ENCODE measurements around the gene SNRPB. TPM values are rescaled to one million over a fixed set of nuclear protein-coding genes. Genes with fewer than 3 reads are reported as not detected.

SNRPB gene
- total RNA-seq, 1 experiment from 2014 or later: 349 TPM

GRCh38 chr20:2418388-2418787, 52.2 kb downstream of the SNRPB start:
- H3K79me2 ChIP-seq (ENCODE audit: low read depth): no peaks in the 10 kb centered on the region
- no peak overlapping the region for H3K4me3 ChIP-seq
- H3K4me2 ChIP-seq: no peak overlapping the region
- POLR2A ChIA-PET (ENCODE audit: unreplicated experiment): no interaction called here
- BruUV-seq (replicated peaks): no TSS peak
- no peak for TF ChIP-seq CTCF (conservative IDR thresholded peaks at IDR 0.05)
- TF ChIP-seq EZH2 (IDR thresholded peaks at IDR 0.05; ENCODE audit: low read depth): no peak
- no peaks in the 10 kb centered on the region for H3K9me2 ChIP-seq (ENCODE audit: insufficient read depth)
- intact Hi-C loops (cut with micrococcal nuclease; ENCODE audit: unreplicated experiment): no loop called here
- H3K27me3 ChIP-seq (ENCODE audit: insufficient read depth, low read depth): peaks cover 15% of the 10 kb centered on the region; the same call in 1 of the 2 replicates
- no peaks in the 10 kb centered on the region for H3K36me3 ChIP-seq (ENCODE audit: low read depth)
- H3K27ac ChIP-seq: no peak overlapping the region
- H2AFZ ChIP-seq: no peak overlapping the region
- CTCF ChIA-PET: no interaction called here
- H4K20me1 ChIP-seq (ENCODE audit: insufficient read depth): no peaks in the 10 kb centered on the region
- no peaks in the 10 kb centered on the region for H3F3A ChIP-seq (ENCODE audit: insufficient read depth, low read depth)
- H3K4me1 ChIP-seq (replicated peaks; ENCODE audit: insufficient read depth): no peaks in the 10 kb centered on the region
- DNase-seq: no peak
- H3K9me3 ChIP-seq (ENCODE audit: insufficient read depth, low read depth): no peaks in the 10 kb centered on the region

- H3K27me3 ChIP-seq (ENCODE audit: insufficient read depth, low read depth): peaks cover 9% of the 10 kb centered on the region; the same call in 1 of the 2 replicates
- no peak for TF ChIP-seq EZH2 (IDR thresholded peaks at IDR 0.05; ENCODE audit: low read depth)
- TF ChIP-seq CTCF (conservative IDR thresholded peaks at IDR 0.05): no peak
- H3K9me3 ChIP-seq (ENCODE audit: insufficient read depth, low read depth): no peaks in the 10 kb centered on the region
- no peaks in the 10 kb centered on the region for H3K4me1 ChIP-seq (replicated peaks; ENCODE audit: insufficient read depth)
- DNase-seq: no peak
- H3K36me3 ChIP-seq (ENCODE audit: low read depth): no peaks in the 10 kb centered on the region
- no peaks in the 10 kb centered on the region for H4K20me1 ChIP-seq (ENCODE audit: insufficient read depth)
- no peak overlapping the region for H2AFZ ChIP-seq
- BruUV-seq (replicated peaks): no TSS peak
- no peaks in the 10 kb centered on the region for H3F3A ChIP-seq (ENCODE audit: insufficient read depth, low read depth)
- no peak overlapping the region for H3K4me3 ChIP-seq
- ChIA-PET CTCF (no interaction called here), POLR2A (ENCODE audit: unreplicated experiment) (no interaction called here)
- no peaks in the 10 kb centered on the region for H3K9me2 ChIP-seq (ENCODE audit: insufficient read depth)
- no peaks in the 10 kb centered on the region for H3K79me2 ChIP-seq (ENCODE audit: low read depth)
- H3K4me2 ChIP-seq: no peak overlapping the region
- H3K27ac ChIP-seq: no peak overlapping the region
- intact Hi-C loops (cut with micrococcal nuclease; ENCODE audit: unreplicated experiment): no loop called here
These were observed 53.4 kb downstream of the SNRPB start for GRCh38 chr20:2417213-2417541.

- no peaks in the 10 kb centered on the region for H3K9me3 ChIP-seq (ENCODE audit: insufficient read depth, low read depth)
These were observed 53.9 kb downstream of the SNRPB start for GRCh38 chr20:2416541-2417212.

More at GRCh38 chr20:2416541-2417212, 53.9 kb downstream of the SNRPB start:
- DNase-seq: no peak
- Histone ChIP-seq H3F3A (ENCODE audit: insufficient read depth, low read depth) (no peaks in the 10 kb centered on the region), H3K79me2 (ENCODE audit: low read depth) (no peaks in the 10 kb centered on the region), H4K20me1 (ENCODE audit: insufficient read depth) (no peaks in the 10 kb centered on the region), H3K4me3 (no peak overlapping the region), H3K4me2 (no peak overlapping the region), H3K36me3 (ENCODE audit: low read depth) (no peaks in the 10 kb centered on the region), H3K9me2 (ENCODE audit: insufficient read depth) (no peaks in the 10 kb centered on the region), H3K27ac (no peak overlapping the region), H3K4me1 (replicated peaks; ENCODE audit: insufficient read depth) (no peaks in the 10 kb centered on the region), H2AFZ (no peak overlapping the region), H3K27me3 (ENCODE audit: insufficient read depth, low read depth) (peaks cover 9% of the 10 kb centered on the region; the same call in 1 of the 2 replicates)
- no peak for TF ChIP-seq CTCF (conservative IDR thresholded peaks at IDR 0.05)
- TF ChIP-seq EZH2 (IDR thresholded peaks at IDR 0.05; ENCODE audit: low read depth): no peak
- ChIA-PET POLR2A (ENCODE audit: unreplicated experiment) (no interaction called here), CTCF (no interaction called here)
- intact Hi-C loops (cut with micrococcal nuclease; ENCODE audit: unreplicated experiment): no loop called here
- no TSS peak for BruUV-seq (replicated peaks)

Other genes starting within 250 kb of the SNRPB start
- not detected in 2 replicates for gene TGM3, start 174.8 kb downstream of the SNRPB start, total RNA-seq (2021)
- gene TGM6, start 89.9 kb downstream of the SNRPB start, total RNA-seq (2021): not detected in 2 replicates
- gene ZNF343, start 38.1 kb upstream of the SNRPB start, total RNA-seq (2021): 10.0 and 11.9 TPM in 2 replicates
- gene TMC2, start 65.8 kb upstream of the SNRPB start, total RNA-seq (2021): not detected in 2 replicates
- gene NOP56, start 181.8 kb upstream of the SNRPB start, total RNA-seq (2021): 194 and 210 TPM in 2 replicates
- 130 and 144 TPM in 2 replicates for gene IDH3B, start 193.4 kb upstream of the SNRPB start, total RNA-seq (2021)
- 4.9 and 5.1 TPM in 2 replicates for gene EBF4, start 222.0 kb upstream of the SNRPB start, total RNA-seq (2021)